Fibroblast of peridontal ligament (primary cell): ENCODE data around the gene MYO1A.

Source experiments
- DNase-seq: peaks from one replicate; pipeline ENCODE4 v3.0.0-alpha.2; 2010; ENCODE audit errors: extremely low read depth

MYO1A gene

DNA sequence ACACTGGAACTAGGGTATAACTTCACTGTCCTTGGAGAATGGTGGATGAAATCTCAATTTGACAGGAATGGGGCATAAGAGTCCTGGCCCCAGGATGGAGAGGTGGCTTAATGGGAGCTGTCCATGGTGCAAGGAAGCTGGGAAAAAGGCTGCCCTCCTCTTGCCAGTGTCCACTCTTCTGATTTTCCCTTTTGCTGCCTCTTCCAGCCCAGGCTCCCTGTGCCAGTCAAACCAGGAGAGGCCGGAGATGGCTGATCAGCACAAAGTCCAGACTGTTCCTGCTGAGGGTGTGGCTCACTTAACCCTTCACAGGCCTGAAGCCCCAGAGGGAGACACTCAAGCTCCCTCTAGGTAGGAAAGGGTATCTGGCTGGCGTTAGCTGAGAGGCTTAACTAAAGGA, at the start of gene MYO1A:
Gene MYO1A (minus strand): TSS at position 240 of the 400 bp plus-strand sequence. CDS start 1,806 bp downstream, outside the sequence.
- DNase-seq = no peak

DNA sequence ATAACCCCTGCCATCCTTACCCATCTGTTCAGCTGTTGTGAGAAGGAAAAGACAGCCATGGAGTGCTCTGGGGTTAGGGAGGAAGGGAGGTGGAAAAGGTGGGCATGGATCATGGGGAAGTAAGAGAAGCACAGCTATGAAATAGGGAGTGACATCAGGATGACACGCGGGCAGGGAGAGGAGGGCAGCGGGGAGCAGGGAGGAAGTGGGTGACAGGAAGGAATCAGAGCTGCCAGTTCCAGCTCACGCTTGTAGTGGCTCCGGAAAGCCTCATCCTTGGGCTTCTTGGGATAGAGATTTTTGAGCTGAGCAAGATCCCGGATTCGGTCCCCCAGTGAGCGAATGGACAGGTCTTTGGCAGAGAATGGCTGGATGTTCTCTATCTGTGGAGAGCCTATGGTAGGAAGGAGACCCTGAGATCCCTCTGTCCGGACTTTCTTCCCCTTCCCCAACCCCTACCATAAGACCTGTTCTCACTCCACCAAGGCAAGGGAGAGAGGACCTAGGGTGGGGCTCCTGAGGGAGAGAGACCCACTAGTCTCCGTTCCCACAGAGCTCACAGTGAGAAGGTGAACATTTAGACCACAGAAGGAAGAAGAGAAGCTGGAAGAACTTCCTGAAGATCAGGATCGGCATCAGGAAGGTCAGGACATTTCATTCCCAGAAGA, 49.3 kb upstream of the MYO1A start:
- no peak for DNase-seq

DNA sequence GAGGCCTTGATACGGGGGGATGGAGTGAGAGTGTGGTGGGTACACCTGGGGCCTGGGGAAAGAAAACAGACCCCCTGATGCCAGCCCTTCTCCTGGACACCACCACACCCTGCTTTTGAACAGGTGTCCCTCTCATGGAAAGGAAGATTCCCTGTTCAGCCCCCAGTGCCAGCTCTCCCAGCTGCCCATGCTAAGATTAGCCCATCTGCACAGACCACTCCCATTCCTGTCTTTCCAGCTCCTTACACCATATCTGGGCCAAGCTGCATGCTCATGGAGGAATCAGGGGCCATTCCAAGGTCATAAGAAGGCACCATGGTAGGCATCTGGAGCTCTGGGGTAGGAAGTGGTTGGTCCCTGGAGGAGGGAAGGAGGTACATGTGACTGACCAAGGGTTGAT, 48.6 kb upstream of the MYO1A start:
- no peak for DNase-seq

DNA sequence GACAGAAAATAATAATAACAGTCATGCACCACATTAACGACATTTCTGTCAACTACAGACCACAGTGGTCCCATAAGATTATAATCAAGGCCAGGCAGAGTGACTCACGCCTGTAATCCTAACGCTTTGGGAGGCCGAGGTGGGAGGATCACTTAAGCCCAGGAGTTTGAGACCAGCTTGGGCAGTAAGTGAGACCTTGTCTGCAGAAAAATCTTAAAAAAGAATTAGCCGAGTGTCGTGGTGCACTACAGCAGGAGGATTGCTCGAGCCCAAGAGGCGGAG, 47.6 kb upstream of the MYO1A start:
- no peak for DNase-seq

DNA sequence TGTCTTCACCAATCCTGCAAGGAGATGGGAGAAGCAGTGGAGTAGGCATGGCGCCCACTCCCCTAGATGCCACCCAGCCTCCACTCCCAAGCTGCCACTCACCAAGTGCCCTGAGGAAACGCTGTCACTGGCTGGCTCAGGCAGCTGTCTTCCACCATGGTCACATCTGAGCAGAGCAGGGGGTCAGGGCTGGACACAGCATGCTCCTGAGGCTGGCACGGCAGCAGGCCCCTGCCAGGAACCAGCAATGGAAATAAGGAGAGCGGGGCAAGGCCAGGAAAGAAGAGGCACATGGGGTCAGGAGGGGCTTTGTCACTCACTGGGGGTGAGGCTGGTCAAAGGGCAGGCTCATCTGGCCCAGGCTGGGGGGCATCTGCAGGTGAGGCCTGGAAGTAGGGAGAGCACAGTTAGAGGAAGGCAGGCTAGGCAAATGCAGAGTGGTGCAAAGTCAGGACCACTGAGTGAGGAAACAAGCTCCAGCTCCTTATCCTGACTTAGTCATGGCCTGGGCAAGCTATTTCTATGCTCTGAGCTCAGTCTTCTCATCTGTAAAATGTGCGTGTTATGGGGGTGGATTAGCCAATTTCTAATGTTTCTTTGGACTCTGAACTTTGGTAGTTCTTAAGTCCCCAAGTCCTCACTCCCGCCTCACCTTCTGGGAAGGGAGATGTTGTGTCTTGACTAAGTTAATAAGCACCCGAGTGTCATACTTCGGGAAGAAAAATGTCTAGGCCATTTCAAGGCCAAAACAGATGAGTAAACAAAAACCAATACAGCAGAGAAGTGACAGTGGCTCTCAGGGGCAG, 47.0 kb upstream of the MYO1A start:
- no peak for DNase-seq

DNA sequence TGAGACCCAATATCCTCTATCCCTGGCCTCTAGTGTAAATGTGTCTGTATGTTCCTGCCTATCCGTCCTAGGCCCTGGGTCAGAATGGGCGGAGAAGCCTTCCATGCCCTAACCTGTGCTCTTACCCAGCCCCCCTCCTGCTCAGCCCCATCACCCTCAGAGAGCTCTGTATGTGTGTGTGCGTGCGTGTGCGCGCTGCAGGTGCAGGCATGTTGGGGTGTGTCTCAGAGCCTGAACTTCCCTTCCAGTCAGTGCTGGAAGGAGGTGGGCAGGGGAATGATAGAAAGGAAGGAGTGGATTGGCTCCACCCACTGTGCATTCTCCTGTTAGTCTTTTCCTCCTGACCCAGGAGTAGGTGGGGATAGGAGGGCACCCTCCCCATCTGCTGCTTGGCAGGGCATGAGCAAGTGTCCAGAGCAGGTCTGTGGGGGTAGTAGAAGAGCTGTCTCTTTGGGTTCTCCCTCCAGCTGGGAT, 46.2 kb upstream of the MYO1A start:
- no peak for DNase-seq

DNA sequence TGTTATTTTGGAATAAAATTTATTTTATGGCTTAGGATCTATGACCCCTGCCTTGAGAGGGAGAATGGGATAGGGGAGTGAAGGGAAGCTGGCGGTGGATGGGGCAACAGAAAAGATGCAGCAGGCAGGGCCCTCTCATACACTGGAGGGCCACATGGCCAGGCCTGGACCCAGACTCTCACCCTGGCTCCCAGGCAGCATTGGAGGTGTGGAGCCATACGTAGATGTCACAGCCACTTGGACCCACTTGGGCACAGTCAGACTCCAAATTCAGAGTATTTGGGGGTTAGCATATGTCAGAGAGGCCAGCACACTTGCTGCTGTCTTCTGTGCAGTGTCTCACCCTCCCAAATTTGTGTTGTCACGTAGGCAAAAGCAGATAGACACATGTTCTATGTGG, 45.5 kb upstream of the MYO1A start:
- no peak for DNase-seq

DNA sequence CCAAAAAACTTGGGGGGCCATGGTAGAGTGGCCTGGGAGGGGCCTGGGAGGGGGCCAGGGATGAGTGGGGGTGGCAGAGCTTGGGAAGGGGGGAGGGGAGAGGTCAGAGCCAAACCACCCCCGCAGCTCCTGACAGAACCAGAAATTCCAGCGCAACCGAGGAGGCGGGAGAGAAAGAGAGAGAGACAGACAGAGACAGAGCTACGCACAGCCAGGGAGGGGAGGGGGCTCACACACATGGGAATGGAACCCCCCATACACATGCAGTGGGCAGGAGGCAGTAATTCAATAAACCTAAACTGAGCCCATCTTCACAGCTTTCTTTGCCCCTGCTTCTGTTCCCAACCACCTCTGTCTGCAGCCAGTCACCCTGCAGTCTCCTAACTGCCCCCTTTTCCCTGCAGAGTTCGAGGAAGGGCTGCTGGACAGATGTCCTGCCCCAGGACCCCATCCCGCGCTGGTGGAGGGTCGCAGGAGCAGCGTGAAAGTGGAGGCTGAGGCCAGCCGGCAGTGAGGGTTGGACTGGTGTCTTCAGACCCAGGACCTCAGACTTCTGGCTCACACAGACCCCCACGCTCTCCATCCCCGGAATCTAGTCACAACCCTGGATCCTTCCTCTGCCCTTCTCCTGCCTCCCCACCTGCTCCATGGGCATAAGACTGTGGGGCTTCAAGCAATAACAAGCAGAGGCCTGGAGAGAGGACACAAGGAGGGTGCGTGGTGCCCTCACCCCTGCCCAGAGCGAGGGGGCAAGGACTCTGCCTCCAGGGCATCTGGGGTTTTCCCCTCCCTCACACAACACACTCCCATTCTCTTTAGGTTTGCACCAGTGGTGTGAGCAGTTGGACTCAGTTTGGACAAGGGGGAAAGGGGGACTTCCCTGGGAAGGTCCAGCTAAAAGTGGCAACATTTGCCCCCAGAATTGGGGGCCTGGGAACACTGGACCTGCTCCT, 44.6 kb upstream of the MYO1A start:
- DNase-seq = no peak

DNA sequence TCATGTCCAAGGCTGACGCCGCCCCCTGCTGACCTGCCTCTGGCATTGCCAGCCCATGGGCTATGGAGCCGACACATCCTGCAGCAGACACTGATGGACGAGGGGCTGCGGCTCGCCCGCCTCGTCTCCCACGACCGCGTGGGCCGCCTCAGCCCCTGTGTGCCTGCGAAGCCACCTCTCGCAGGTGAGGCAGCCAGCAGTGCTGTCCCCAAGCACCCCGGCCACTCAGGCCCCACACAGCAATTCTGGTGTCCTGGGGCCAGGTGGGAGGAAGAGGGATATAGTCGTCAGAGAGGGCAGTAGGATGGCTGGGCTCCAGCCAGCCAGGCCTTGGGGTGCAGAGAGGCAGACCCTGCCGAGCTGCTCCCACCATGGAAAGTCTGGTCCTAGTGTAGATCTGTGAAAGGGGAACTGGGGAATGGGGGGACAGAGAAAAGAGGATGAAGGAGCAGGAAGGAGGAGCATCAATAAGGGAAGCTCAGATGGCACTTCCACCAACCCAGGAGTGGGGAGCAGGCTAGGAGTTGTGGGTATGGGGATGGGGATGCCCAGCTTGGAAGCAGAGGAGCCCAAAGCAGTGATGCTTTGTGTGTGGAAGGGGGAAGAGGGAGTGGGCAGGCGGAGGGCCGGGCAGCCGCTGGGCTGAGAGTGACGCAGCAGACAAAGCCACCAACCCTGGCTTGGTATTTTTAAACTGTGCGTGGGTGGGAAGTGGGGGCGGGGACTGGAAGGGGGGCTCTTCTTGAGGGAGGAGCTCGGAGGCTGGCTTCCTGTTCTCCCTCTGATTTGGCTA, 43.7 kb upstream of the MYO1A start:
- DNase-seq = peak; percentile 84

DNA sequence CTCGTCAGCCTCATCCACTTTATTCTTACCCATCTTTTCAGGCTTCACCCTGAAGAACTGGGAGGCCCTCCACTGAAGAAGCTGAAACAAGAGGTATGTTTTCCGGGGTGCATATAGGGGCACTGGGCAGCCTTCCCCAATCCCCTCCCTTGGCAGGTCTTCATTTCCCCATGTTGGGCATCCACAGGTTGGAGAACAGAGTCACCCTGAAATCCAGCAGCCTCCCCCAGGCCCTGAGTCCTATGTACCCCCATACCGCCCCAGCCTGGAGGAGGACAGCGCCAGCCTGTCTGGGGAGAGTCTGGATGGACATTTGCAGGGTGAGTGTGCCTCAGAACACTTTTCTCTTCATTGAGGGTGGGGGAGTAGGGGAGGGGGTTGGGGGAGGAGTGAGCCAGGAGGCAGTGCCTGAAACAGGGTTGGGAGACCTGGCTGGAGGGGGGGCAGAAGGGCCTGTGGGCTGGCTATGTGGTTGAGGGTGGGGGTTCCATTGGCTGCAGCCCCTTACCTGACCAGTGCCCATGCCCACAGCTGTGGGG, 43.0 kb upstream of the MYO1A start:
- DNase-seq = no peak

DNA sequence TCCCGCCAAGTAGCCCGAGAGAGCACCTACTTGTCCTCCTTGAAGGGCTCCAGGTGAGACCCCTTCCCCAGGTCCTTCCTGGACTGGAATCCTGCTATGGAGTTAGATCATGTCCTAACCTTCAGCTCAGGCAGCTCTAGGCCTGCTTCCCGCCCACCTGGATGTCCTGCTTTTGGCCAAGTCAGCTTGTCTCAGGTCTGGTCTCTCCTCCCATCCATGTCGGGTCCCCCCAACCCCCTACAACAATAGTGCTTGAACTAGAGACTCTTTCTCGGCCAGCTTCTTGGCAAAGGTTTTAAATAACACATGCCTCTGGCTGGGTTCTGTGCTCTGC, 42.6 kb upstream of the MYO1A start:
- no peak for DNase-seq

DNA sequence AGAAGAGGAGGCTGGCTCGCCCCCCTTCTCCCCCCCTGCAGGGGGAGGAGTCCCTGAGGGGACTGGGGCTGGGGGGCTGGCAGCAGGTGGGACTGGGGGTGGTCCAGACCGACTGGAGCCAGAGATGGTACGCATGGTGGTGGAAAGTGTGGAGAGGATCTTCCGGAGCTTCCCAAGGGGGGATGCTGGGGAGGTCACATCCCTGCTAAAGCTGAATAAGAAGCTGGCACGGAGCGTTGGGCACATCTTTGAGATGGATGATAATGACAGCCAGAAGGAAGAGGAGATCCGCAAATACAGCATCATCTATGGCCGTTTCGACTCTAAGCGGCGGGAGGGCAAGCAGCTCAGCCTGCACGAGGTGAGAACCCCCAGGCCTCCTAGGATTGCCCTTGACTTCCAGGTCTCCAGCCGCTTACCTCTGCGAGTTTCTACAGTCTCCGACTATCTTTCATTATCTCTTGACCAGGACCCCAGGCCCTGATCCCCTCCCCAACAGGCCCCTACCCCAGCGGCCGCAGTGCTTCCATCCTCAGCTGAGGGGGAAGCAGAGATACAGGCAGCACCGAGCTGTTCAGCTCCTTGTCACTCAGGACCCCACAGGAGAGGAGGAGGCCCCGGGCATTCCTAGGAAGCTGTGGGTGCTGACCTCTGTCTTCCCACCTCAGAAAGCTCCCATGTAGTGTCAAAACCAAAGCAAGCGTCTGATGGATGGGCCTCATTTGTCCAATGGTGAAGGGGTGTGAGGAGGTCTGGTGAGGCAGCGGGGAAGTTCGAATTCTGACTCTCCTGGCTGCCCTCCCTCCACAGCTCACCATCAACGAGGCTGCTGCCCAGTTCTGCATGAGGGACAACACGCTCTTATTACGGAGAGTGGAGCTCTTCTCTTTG, 42.0 kb upstream of the MYO1A start:
- DNase-seq = no peak

DNA sequence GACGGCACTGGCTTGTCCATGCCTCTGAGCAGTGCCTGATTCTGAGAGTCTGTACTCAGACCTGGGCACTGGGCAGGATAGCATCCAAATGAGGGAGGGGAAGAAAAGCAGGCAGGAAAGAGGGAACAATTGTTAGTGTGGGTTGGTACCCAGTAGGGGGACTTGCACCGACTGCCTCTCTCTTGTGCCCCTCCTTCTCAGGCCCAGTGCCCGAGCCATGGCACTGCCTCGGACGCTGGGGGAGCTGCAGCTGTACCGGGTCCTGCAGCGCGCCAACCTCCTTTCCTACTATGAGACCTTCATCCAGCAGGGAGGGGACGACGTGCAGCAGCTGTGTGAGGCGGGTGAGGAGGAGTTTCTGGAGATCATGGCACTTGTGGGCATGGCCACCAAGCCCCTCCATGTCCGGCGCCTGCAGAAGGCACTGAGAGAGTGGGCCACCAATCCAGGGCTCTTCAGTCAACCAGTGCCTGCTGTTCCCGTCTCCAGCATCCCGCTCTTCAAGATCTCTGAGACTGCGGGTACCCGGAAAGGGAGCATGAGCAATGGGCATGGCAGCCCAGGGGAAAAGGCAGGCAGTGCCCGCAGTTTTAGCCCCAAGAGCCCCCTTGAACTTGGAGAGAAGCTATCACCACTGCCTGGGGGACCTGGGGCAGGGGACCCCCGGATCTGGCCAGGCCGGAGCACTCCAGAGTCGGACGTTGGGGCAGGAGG, 41.2 kb upstream of the MYO1A start:
- DNase-seq = peak; percentile 55

DNA sequence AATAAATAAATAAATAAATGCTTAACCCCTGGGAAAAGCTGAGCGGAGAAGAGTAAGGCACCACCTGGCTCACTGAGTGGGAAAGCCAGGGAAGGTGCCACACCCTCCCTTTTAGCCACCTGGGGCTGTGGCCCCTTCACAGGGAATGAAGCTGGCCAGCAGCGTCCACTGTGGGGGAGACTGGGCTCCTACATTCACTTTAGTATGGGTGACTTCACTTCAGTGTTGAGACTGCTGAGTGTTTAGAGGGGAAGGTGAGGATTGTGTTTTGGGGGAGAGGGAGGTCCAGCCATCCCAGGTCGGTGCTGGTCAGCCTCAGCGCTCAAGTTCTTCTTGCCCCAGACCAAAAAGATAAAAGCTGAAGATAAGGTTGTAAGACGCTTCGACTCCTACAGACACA, 40.6 kb upstream of the MYO1A start:
- DNase-seq = no peak

DNA sequence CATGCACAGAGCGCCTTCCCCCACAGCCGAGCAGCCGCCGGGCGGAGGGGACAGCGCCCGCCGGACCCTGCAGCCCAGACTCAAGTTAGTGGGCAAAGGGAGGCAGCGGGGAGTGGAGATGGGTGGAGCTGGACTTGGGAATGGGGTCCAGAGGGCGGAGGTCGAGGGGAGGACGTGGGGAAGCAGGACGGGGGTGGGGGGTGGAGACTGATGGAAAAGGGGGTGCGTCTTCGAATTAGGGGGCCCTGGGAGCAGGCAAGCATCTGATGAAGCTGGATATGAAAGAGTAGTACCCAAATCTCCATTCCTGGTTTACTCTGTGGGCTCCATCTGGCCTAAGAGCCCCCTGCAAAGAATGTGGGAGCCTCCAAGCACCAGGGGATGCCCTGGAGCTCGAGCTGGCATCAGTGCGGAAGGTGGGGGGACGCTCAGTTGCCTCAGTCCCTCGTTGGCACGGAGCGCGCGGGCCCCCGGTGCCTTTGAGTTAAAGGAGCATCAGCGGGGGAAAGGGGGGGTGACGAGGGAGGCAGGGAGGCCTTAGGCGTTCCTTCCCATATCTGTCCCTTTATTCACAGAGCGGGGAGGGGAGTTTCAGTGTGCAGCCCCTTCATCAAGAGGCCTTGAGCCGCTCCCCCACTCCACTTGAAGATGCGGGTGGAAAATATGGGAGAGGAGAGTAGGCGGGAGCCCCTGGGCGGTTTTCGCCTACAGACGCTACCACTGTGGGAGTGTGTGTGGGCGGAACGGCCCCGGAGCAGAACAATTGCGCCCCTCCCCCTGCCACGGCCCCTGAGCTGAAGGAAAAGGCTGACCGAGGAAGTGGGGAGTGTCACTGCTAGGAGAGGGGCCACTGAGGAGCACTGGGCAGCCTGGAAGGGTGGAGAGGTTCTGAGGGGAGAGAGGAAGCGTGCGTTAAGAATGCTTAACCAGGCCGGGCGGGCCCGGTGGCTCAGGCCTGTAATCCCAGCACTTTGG, 39.6 kb upstream of the MYO1A start:
- peak; percentile 52 for DNase-seq

DNA sequence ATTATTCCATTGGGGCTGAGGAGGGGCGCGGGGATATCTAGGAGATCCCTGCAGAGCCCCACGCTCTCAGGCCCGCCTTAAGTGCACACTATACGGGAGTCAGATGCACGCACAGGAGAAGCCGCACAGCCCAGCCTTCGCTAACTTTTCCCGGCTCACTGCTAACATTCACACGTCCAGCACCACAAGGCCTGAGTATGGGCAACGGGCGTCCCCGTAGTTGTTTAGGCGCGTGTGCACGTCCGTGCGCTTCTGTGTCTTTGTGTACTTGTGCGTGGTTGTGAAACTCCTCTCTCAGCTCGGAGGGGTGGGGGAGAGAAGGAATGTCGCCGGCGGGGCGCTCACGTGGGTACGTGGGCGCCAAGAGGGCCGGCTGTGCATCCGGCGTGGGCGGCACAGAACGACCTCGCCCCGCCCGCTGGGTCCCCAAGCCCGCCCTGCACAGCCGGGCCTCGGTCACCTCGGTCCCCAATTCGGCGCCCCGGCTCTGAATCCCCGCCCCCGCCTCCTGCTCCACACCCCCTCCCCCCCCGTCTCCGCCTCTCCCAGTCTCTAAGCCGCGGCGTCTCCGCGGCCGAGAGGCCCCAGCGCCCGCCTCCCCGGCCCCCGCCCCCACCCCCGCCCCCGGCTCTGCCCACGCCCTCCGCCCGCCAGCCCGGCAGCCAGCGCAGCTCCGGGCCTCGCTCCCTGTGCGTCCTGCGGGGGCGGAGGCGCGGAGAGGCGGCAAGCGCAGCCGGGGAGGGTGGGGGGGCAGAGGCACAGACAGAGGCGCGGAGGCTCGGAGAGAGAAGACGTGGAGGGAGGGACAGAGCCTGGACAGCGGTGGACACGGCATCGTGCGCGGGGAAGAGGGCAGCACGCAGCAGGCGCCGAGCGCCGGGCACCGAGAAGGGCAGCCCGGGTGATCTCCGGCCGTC, 38.7 kb upstream of the MYO1A start, which contains the start of gene NAB2:
Gene NAB2 (plus strand): TSS at position 761 of the 917 bp plus-strand sequence. CDS start 158 bp downstream, outside the sequence.
- peak; percentile 94 for DNase-seq

DNA sequence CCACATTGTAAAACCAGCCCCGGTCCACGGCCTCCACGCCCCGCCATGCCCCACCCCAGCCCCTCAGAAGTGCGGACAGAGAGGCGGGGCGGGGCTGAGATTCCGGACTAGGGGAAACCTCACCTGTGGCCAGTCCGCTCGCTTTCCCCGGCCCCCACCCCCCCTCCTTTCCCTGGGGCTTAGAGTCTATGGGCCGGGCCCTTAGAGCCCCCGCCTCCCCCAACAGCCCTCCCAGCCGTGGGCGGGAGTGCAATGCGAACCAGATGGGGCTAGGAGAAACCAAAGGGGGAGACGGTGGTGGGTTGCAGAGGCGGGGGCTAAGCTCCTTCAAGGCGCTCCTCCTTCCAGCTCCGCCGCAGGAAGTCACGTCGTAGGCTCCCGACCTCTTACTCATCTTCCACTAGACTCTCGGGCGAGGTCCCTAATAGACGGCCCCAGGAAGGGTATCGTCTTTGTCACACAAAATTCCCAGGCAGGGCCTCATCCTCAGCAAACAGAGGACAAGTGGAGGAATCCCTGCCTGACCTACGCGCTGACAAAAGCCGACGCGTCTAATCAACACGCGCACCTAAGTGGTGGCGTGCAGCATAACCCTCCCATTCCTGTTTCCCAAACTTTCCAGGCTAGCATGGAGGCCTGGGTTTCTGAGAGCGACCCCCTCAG, 37.9 kb upstream of the MYO1A start:
- peak; percentile 93 for DNase-seq
